Measurements from ENCODE around the gene PRM2. TPM values are rescaled to one million over a fixed set of nuclear protein-coding genes. Genes with fewer than 3 reads are reported as not detected.

PRM2 gene
- total RNA-seq, 1 donor from 2014 or later, result not detected

- H3K9me3 Mint-ChIP-seq, result no peaks in the 10 kb centered on the region
- H3K36me3 Mint-ChIP-seq (ENCODE audit: low read depth), result no peaks in the 10 kb centered on the region
- H3K27me3 Mint-ChIP-seq, result no peaks in the 10 kb centered on the region
- DNase-seq, result peak; percentile 91
- H3K27ac Mint-ChIP-seq, result peak overlapping the region; percentile 98
- H3K4me1 Mint-ChIP-seq, result peaks cover 71% of the 10 kb centered on the region
- H3K4me3 Mint-ChIP-seq, result peak overlapping the region; percentile 78
- intact Hi-C loops (cut with micrococcal nuclease), result loop anchor here (1.0 kb wide), 8 partner anchors 9 to 270 kb away; no protein-coding TSS in a partner anchor
Observed at GRCh38 chr16:11233727-11234376, 42.4 kb downstream of the PRM2 start.

- no peaks in the 10 kb centered on the region for H3K9me3 Mint-ChIP-seq
- peak overlapping the region; percentile 98 for H3K27ac Mint-ChIP-seq
- peaks cover 74% of the 10 kb centered on the region for H3K4me1 Mint-ChIP-seq
- intact Hi-C loops (cut with micrococcal nuclease), result loop anchor here (1.0 kb wide), 5 partner anchors 8 to 181 kb away; no protein-coding TSS in a partner anchor
- peak overlapping the region; percentile 78 for H3K4me3 Mint-ChIP-seq
- H3K27me3 Mint-ChIP-seq, result no peaks in the 10 kb centered on the region
- no peaks in the 10 kb centered on the region for H3K36me3 Mint-ChIP-seq (ENCODE audit: low read depth)
- DNase-seq, result peak; percentile 98
Observed at GRCh38 chr16:11232852-11233726, 43.2 kb downstream of the PRM2 start.

- DNase-seq, result no peak
- peaks cover 74% of the 10 kb centered on the region for H3K4me1 Mint-ChIP-seq
- H3K36me3 Mint-ChIP-seq (ENCODE audit: low read depth), result no peaks in the 10 kb centered on the region
- peak overlapping the region; percentile 98 for H3K27ac Mint-ChIP-seq
- H3K4me3 Mint-ChIP-seq, result peak overlapping the region; percentile 78
- H3K9me3 Mint-ChIP-seq, result no peaks in the 10 kb centered on the region
- intact Hi-C loops (cut with micrococcal nuclease), result no loop called here
- H3K27me3 Mint-ChIP-seq, result no peaks in the 10 kb centered on the region
Observed at GRCh38 chr16:11232302-11232851, 43.9 kb downstream of the PRM2 start.

- Mint-ChIP-seq H3K27me3 (no peaks in the 10 kb centered on the region), H3K9me3 (no peaks in the 10 kb centered on the region), H3K4me3 (peak overlapping the region; percentile 67), H3K27ac (peak overlapping the region; percentile 98), H3K4me1 (peaks cover 66% of the 10 kb centered on the region), H3K36me3 (ENCODE audit: low read depth) (no peaks in the 10 kb centered on the region)
- no peak for DNase-seq
- intact Hi-C loops (cut with micrococcal nuclease), result no loop called here
Observed at GRCh38 chr16:11231367-11231970, 44.8 kb downstream of the PRM2 start.

- Mint-ChIP-seq H3K4me1 (peaks cover 72% of the 10 kb centered on the region), H3K27me3 (no peaks in the 10 kb centered on the region), H3K27ac (peak overlapping the region; percentile 26), H3K36me3 (ENCODE audit: low read depth) (peaks cover 1% of the 10 kb centered on the region), H3K9me3 (no peaks in the 10 kb centered on the region), H3K4me3 (no peak overlapping the region)
- DNase-seq, result no peak
- intact Hi-C loops (cut with micrococcal nuclease), result loop anchor here (5.0 kb wide), 1 partner anchor 38 kb away; no protein-coding TSS in a partner anchor
Observed at GRCh38 chr16:11229906-11230305, 46.4 kb downstream of the PRM2 start.

- no peaks in the 10 kb centered on the region for H3K9me3 Mint-ChIP-seq
- intact Hi-C loops (cut with micrococcal nuclease), result loop anchor here (5.0 kb wide), 1 partner anchor 37 kb away; no protein-coding TSS in a partner anchor
Observed at GRCh38 chr16:11229432-11229831, 46.8 kb downstream of the PRM2 start.

GRCh38 chr16:11225677-11226549 is 50.4 kb downstream of the PRM2 start:
- Mint-ChIP-seq H3K9me3 (no peaks in the 10 kb centered on the region), H3K4me1 (peaks cover 59% of the 10 kb centered on the region), H3K27ac (peak overlapping the region; percentile 100), H3K4me3 (peak overlapping the region; percentile 86), H3K27me3 (no peaks in the 10 kb centered on the region), H3K36me3 (ENCODE audit: low read depth) (peaks cover 3% of the 10 kb centered on the region)
- intact Hi-C loops (cut with micrococcal nuclease), result loop anchor here (1.0 to 5.0 kb wide), 9 partner anchors 7 to 261 kb away; no protein-coding TSS in a partner anchor
- no peak for DNase-seq

More at GRCh38 chr16:11229432-11229831, 46.8 kb downstream of the PRM2 start:
- H3K36me3 Mint-ChIP-seq (ENCODE audit: low read depth), result peaks cover 1% of the 10 kb centered on the region
- H3K27ac Mint-ChIP-seq, result peak overlapping the region; percentile 26
- H3K27me3 Mint-ChIP-seq, result no peaks in the 10 kb centered on the region
- DNase-seq, result no peak
- peaks cover 74% of the 10 kb centered on the region for H3K4me1 Mint-ChIP-seq
- H3K4me3 Mint-ChIP-seq, result no peak overlapping the region

Other genes with a start within 250 kb of the PRM2 start
- 152 and 153 TPM in 2 replicates for gene SOCS1, start 20.3 kb downstream of the PRM2 start, total RNA-seq
- gene TNP2, start 7.2 kb downstream of the PRM2 start, total RNA-seq, result not detected in 2 replicates
- gene PRM3, start 2.9 kb downstream of the PRM2 start, total RNA-seq, result not detected in 2 replicates
- gene PRM1, start 4.8 kb upstream of the PRM2 start, total RNA-seq, result not detected in 2 replicates
- gene RMI2, start 69.0 kb upstream of the PRM2 start, total RNA-seq, result 63.8 and 65.6 TPM in 2 replicates